GM18508 (cell line): ENCODE measurements around the gene KCNQ1.
"Not testable (repeated sequence)": the region's sequence is repeated elsewhere in the genome, so short reads cannot be mapped to it uniquely, and the experiment has no call there.

Source experiments
- ATAC-seq: cut with Tn5 transposase; IDR thresholded peaks from one replicate; pipeline ENCODE4 v1.9.1; 2021; ENCODE audit warnings: moderate number of reproducible peaks; ENCODE audit not compliant: insufficient read depth, unreplicated experiment

KCNQ1 gene

GRCh38 chr11:2609345-2609744 is 164.5 kb downstream of the KCNQ1 start:
- no peak for ATAC-seq

DNA sequence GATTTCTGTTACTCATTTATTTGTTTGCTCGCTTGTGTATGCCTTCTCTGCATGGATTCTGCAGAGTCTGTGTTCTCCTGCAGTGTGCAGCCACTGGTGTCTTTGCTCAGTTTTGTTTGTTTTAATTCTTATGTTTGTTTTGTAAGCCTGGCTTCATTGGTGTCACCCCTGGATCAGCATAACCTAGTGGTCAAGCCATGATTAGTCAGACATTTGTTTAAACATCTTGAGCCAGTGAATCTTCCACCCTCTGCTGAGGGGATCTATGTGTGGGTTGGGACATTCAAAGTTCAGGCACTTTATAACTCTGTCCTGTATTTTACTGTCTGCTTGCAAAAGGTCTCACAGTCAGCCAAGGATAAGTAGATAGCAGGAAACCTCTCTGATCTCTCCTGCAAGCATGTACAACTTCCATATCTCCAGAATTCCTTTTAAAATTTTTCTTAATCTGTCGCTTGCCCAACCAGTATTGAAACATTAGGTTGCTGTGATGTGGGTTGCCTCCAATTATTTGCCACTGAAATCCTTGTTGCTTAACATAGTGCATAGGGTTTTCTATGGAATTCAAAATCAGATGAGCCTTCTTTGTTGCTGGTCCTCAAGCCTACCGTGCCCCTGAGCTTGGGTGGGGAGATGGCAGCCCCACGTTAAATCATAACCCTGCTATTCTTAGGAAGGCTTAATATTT is 168.2 kb downstream of the KCNQ1 start:
- no peak for ATAC-seq

- ATAC-seq: no peak
Measured at GRCh38 chr11:2621894-2622293, 177.1 kb downstream of the KCNQ1 start.

DNA sequence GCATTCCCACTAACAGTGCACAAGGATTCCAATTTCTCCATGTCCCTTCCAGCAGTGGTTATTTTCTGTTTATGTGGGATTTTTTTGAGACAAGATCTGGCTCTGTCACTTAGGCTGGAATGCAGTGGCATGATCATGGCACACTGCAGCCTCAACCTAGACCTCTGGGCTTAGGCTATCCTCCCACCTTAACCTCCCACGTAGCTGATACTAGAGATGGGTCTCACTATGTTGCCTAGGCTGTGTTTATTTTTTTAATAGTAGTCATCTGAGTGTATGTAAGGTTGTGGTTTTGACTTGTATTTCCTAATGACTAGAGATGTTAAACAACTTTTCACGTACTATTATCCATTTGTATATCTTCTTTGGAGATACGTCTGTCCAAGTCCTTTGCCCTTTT is 180.4 kb downstream of the KCNQ1 start:
- ATAC-seq: no peak

GRCh38 chr11:2630679-2631078 is 185.9 kb downstream of the KCNQ1 start:
- ATAC-seq: no peak

DNA sequence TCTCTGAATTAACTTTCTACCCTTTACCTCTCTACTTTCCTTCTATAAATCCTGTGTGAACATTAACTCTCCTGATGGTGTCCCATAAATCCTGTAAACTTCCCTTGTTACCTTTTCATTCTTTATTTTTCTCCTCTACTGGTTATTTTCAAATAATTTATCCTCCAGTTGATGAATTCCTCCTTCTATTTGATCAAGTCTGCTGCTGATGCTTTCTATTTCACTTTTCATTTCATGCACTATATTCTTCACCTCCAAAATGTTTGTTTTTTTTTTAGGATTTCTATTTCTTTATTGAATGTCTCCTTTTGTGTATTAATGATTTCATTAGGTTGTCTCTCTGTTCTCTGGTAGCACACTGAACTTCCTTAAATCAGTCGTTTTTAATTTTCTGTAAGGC is 186.4 kb downstream of the KCNQ1 start:
- no peak for ATAC-seq

- ATAC-seq: not testable (repeated sequence)
Measured at GRCh38 chr11:2639763-2640162, 195.0 kb downstream of the KCNQ1 start.

DNA sequence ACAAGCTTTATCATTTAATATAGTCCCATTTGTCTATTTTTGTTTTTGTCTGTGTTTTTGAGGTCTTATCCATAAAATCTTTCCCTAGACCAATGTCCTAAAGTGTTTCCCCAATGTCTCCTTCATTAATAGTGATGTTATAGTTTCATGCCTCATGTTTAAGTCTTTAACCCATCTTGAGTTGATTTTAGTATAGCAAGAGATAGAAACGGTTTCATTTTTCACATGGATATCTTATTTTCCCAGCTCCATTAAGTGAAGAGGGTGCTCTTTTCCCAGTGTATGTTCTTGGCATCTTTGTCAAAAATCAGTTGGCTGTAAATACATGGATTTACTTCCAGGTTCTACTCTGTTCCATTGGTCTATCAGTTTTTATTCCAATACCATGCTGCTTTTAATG is 196.8 kb downstream of the KCNQ1 start:
- ATAC-seq: no peak

DNA sequence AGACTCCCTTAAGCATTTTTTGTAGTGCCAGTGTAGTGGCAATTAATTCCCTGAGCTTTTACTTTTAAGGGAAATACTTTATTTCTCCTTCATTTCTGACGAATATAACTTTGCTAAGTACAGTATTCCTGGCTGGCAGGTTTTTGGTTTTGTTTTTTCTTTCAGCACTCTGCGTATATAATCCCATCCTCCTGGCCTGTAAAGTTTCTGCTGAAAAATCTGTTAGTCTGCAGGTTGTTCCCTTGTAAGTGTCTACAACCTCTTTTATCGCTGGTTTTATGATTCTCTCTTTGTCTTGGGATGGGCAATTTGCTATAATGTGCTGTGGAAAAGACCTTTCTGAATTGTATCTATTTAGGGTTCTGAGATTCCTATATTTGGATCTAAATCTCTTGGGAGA is 198.9 kb downstream of the KCNQ1 start:
- ATAC-seq: no peak

GRCh38 chr11:2644844-2645778 is 200.3 kb downstream of the KCNQ1 start:
- ATAC-seq: no peak

DNA sequence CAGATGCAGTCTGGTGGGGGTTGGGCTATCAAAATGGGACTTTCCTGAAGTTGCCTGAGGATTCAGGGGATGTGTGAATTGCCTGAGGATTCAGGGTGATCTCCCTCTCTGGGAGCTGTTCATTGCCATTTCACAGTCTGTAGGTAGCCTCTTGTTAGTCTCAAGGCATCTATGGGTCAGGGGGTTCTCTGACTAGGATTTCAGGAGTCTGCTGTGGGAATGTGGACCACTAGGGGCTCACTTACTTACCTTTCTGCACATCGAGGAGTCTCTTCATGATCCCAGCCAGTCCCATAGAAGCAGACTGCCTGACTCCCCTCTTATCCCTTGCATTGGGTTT is 200.9 kb downstream of the KCNQ1 start:
- ATAC-seq: no peak

DNA sequence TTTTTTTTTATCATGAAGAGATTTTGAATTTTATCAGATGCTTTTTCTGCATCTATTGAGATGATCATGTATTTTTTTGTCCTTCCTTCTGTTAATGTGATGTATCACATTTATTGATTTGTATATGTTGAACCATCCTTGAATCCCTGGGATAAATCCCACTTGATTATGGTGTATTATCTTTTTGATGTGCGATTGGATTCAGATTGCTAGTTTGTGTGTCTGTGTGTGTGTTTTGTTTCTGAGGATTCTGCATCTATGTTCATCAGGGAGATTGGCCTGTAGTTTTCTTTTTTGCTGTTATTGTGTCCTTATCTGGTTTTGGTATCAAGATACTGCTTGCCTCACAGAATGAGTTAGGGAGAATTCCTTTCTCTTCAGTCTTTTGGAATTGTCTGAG is 202.4 kb downstream of the KCNQ1 start:
- no peak for ATAC-seq

DNA sequence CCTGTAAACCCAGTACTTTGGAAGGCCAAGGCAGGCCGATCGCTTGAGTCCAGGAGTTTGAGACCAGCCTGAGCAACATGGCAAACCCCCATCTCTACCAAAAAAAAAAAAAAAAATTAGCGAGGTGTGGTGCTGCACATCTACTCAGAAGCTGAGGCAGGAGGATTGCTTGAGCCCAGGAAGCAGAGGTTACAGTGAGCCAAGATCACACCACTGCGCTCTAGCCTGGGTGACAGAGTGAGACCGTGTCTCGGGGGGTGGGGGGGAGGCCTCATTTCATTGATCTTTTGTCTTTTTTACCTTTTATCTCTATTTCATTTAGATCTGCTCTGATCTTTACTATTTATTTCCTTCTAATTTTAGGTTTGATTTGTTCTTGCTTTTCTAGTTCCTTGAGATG is 203.1 kb downstream of the KCNQ1 start:
- ATAC-seq: no peak

GRCh38 chr11:2649400-2649799 is 204.6 kb downstream of the KCNQ1 start:
- no peak for ATAC-seq

- ATAC-seq: no peak
Measured at GRCh38 chr11:2649848-2650247, 205.0 kb downstream of the KCNQ1 start.

DNA sequence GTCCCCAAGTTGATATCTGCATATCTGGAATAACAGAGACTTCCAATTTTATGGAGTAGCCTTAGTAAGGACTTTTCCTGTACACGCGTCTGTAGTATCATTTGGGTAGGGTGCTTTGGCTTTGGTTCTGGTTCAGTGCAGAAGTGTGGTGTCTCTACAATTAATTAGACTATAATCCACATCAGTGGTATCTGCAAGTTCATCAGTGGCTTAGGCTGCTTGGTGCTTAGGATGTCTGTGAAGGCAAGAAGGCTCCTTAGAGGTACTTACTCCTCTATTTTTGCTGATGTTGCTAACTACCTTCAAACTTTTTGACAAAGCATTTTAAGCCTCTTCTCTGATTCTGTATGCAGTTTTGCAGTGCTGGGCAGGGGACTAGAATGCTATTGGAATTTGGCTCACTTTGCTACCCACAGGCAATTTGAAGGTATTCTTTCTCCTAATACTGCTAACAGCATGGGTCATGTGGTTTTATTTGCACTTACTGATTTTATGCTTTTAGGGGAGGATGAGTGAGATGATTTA is 205.6 kb downstream of the KCNQ1 start:
- no peak for ATAC-seq

DNA sequence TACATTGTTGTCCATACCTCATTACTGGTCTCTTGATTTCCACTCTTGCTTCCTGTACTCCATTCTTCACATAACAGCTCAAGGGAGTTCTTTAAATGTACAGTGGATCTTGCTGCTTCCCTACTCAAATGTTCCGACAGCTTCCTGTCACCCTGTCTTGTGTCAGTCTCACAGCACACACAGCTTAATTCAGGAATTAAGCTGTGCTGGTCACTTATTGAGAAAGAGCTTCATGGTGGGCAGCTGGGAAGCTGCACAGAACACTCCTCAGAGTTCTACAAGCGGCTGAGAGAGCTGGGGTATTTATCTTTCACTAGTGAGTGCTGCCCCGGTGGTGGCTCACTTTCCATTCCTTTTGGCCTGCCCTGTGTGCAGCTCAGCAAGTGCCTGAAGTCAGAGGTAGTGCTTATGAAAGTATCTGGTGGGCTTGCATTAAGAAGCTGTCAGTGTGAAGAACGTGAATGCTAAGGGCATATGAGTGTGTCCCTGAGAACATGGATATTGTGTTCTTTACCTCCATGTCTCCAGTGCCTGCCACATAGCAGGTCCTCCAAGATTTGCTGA is 206.3 kb downstream of the KCNQ1 start:
- no peak for ATAC-seq

GRCh38 chr11:2651826-2652271 is 207.0 kb downstream of the KCNQ1 start:
- ATAC-seq: no peak

DNA sequence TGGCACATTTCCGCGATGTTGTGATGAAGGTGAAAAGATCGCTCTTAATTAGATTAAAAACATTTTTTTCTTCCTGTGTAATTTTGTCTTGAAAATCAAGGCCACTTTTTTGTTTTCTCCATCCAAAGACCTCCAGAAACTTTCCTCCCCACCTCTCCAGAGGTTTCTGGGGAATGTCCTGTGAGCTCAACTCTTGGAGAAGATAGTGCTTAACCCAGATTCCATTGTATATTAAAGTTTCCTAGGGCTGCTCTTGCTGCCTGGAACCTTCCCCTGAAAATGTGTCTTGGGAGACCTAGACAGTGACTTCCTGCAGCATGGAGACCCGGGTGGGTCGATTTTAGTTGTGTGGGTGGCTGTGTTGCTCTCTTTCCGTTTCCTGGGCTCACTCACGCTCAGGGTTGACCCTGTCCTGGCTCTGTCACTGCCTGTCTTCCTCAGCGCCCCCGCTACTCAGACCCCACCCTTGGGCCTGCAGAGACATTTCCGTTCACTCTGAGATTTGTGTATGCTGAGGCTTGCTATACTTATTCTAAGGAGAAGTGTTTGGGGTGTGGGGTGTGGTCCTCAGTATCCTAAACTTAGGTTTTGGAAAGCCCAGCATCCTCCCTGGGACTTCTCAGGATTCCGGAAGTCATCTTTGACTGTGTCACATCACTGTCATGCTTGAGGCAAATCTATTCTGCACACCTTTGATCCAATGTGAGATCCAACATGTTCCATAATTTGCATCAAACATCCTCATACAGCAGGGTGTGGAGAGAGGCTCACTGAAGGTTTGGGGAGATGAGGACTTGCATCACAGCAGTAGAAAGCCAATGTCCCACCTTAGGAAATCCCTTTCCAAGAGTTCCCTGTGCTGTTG is 207.8 kb downstream of the KCNQ1 start:
- ATAC-seq: no peak

- ATAC-seq: no peak
Measured at GRCh38 chr11:2653198-2653551, 208.4 kb downstream of the KCNQ1 start.
